NAMALWA (cell line): ENCODE data around the gene CHRNA5.
A peak's percentile ranks its signal among the peaks of the same experiment; 100 is the strongest.

ENCODE experiments used
- DNase-seq: peaks from one replicate; pipeline ENCODE4 v3.0.0-alpha.2; 2015; ENCODE audit warnings: low spot score

The CHRNA5 gene

GRCh38 chr15:78620527-78621421, 55.5 kb downstream of the CHRNA5 start, which contains the start of gene CHRNA3:
Gene CHRNA3, minus strand, starts transcription at chr15:78620996. Its CDS starts 202 bp downstream, at chr15:78620794.
- no peak for DNase-seq

DNA sequence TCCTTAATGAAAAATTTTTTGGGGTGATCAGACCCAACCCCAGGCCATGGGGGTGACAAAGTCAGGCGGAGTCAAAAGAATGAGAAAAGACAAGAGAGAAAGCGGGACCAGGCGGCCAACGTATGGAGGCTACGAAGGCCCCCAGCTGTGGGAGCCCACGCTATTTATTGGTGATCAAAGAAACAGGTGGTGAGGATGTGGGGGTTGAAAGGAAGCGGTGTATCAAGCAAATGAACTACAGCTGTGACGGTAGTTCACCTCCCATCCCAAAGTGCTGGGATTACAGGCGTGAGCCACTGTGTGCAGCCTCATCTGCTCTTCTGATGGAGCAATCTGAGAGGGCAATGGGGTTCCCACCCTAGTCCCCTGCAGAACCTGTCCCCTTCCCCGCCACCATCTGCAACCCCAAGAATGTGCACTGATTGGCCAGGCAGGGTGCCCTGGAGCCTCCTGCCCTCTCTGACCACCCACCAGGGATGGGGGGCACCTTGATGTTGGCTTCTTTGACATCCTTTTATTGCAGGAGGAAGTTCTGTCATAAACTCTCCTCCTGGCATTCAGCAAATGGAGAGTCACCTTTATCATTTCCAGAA, 56.6 kb downstream of the CHRNA5 start:
- DNase-seq: no peak

GRCh38 chr15:78623786-78624497, 58.6 kb downstream of the CHRNA5 start:
- no peak for DNase-seq

- no peak for DNase-seq
Observed at GRCh38 chr15:78624651-78625590, 59.6 kb downstream of the CHRNA5 start.

DNA sequence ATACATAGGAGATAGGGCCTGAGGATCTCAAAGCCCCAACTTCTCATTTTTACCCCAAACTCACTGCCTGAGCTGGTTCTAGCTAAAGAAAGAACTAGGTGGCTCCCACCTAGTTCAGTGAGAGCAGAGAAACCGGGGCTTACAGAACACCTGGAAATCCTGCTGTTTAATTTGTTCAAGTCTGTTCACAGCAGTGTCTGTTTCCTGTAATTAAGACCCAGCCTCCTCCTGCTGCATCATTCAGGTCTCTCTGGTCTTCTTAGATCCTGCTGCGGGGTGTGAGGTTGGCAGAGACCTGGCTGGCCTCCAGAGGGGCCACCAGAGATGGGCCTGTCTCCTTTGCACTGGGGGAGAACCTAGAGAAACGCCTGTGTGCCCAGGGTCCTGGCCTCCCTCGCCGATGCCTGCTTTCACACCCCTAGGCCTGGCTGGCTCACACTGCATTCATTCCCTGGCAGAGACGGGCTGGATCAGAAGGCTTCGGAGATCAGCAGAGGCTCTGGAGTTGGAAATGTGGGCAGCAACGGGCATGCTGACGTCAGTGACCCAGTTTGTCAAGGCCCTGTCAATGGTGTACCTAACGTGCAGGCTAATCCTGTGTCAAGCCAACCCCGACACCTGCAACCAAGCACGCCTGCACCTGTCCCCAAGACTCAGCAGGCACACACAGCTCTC, 60.4 kb downstream of the CHRNA5 start:
- DNase-seq: no peak

DNA sequence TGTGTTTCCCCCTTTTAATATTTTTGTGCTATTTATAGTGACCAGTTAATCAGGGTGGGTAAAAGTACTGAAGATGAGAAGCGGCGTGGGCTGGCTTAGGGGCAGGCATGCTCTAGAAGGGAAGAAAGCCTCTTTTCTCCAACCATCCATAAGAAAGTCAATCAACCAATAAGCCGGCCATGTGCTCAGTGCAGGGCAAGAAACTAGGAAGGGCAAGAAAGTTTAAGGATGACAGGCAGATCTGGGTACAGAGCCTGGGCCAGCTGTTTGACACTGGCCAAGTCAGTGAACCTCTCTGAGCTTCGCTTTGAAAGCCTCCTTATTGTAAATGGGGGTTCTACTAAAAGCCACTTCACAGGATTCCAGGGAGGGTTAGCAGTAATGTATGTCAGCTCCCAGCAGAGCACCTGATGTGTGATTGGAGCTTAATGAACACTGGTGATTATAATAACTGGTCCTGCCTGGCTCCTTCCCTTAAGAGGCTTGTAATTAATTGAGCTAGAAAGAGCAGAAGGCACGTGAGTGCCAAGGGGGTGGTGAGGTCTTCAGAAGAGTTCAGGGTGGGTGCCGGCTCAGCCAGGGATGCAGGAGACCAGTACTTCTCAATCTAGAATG, 61.2 kb downstream of the CHRNA5 start:
- no peak for DNase-seq

DNA sequence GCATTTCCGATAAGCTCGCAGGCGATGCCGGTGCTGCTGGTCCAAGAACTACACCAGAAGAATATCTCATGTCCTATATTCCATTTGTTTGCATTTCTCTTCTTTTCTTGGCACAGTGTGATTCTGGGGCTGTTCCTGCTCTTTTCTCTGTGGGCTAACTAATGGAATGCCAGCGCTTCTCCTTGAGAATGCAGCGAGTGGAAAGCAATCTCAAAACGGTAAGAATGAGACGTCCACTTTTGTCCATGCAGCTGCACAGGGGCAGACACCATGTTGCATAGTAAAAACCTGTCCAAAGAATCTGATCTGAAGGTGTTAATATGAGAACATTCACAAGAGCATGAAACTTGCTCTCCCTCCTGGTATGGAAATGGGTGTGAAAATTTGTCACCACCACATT, 62.0 kb downstream of the CHRNA5 start:
- DNase-seq: no peak

DNA sequence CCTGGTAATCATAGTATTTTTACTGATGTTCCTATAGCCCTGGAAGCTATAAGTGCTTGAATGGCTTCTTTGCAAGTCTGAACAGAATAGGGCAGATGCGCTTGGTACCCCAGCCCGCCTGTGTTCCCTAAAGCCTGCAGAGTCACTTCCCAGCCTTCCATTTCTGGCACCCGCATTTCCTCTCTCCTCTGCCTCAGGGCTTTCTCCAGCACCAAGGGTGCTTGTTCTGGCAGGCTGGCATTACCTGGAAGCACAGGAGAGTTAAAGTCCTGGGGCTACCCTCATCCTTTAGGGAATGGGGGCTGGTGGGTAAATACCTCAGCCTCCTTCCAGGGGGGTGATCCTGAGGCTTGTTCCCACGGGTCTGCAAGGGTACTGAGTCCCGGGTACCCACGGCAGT, 62.9 kb downstream of the CHRNA5 start:
- no peak for DNase-seq

- DNase-seq: no peak
Observed at GRCh38 chr15:78629031-78629715, 63.9 kb downstream of the CHRNA5 start.

DNA sequence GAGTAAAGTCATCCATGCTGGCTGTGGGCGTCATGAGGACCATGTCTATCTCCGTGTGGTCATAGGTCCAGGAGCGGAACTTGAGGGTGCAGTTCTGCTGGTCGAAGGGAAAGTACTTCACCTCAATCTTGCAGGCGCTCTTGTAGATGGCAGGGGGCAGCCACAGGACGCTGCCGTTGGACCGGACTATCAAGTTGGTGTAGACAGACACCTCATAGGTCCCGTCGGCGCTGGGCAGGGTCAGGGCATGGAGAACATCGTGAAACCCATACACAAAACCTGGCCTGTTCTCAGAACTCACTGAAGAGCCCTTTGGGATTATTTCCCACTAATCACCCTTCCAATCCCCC, 64.4 kb downstream of the CHRNA5 start:
- DNase-seq: no peak

- DNase-seq: no peak
Observed at GRCh38 chr15:78630886-78631633, 65.7 kb downstream of the CHRNA5 start.

- DNase-seq: no peak
Observed at GRCh38 chr15:78633348-78633747, 68.0 kb downstream of the CHRNA5 start.

DNA sequence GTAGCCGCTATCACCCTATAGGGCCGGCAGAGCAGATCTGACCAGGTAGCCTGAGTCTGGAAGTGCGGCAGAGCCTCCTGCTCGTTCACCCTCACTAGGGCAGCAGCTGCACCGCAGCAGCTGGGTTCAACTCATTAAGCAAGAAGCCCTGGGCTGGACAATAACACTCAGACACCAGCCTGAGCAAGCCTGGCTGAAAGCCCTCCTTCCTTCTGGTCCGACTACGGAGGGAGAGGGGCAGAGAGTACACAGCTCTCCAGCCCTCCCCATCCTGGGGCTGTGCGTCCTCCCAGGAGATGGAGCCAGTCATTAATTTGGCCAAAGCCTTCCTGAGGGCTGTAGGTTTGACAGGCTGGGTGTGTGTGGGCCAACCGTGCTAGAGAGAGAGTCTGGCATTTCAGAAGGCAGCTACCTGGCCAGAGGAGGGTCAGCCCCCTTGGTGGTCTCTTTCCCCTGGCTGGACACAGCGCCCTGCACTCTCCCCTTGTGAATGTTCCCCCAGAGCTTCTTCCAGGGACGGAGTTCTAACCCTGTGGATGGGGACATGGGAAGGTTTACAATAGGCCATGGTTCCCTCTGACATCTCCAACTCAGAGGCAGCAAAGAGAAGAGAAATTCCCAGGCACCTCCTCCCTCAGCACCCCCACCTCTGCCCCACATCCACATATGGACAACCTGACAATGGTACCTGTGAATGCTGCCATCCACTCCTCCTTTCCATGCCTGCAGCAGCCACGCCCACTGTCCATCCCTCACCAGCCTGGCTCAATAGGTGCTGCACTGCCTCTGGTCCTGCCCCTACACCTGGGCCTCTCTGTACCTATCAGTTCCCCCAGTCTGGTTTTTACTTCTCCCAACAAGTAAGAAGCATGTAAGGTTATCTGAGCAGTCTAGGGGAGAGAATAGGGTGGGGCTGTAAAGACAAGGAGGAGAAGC, 69.2 kb downstream of the CHRNA5 start:
- no peak for DNase-seq

GRCh38 chr15:78635346-78635745, 70.0 kb downstream of the CHRNA5 start:
- DNase-seq: no peak

- no peak for DNase-seq
Observed at GRCh38 chr15:78636378-78636859, 71.1 kb downstream of the CHRNA5 start.

DNA sequence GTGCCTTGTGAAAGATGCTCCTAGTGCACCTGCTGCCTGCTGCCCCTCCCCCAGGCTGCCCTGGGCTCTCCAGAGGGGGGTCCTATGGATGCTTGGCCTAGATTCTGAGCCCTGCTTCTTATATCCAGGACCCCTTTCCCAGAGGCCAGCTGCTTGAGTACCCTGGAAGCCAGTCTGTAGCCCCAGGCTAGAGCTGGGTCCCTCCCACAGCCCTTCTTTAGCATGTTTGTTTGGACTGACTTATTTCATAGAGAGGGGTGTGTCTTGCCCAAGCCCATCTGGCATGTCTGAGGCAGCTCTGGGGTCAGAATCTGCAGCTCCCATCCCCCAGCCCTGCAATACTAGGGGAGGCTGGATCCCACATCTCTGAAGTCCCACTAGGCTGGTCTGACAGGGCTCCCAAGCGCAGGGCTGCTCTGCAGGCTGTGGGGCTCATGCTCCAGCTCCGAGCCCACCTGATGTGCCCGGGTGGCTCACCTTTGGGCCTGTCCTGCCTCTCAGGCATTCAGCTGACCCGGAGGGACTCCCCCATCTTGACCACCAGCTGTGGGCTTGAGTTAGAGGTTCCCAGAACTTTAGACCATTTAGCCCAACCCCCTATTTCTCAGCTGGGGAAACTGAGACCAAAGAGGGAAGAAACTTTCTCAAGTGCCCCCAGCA, 72.6 kb downstream of the CHRNA5 start:
- DNase-seq: no peak

DNA sequence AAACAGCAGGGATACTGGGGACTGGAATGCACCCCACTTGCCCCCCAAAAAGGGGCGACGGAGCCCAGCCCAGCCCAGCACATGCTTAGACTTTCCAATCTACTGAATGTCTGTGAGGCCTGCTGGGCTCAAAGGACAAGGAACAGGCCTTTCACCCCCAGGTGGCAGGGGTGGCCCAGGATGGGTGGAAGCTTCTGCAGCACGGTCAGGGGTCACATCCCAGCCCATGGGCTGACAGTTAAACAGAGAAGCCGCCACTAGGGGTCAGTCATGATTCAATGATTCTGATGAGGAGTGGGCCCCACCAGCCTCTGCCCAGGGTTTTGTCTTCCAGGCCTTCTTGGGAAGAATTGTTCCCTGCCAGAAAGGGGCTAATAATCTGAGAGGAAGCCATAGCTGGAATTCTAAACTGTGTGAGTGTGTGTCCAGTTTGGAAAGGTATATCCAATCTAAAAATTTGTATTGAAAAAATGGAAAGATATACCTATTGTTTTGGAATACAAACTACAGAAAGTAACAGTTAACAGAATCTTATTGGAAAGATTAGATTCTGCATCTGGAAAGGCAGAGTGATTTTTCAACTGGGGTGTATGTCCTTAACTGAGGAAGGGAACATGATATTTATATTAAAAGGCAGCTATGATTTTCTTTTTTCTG, 73.5 kb downstream of the CHRNA5 start:
- peak; percentile 79 for DNase-seq
